Ascending aorta (tissue), 2 donors: ENCODE data around the gene MARK1. TPM values are rescaled to one million over a fixed set of nuclear protein-coding genes. Genes with fewer than 3 reads are reported as not detected.

Experiments
- DNase-seq, 2 donors: peaks; one replicate each; pipeline ENCODE4 v3.0.0-alpha.2; 2019; ENCODE audit warnings: low spot score in 2 of 2
- H3K27ac ChIP-seq, 2 donors: fragments of 200-600 bp; sonication (generic); one replicate each; pipeline ENCODE4 v1.5.1; 2016 to 2017; ENCODE audit warnings: mild to moderate bottlenecking in 1 of 2
- H3K27me3 ChIP-seq: fragments of 200-600 bp; sonication (generic); one replicate; pipeline ENCODE4 v1.5.1; 2017
- H3K36me3 ChIP-seq, 2 donors: fragments of 200-600 bp; sonication (generic); one replicate each; pipeline ENCODE4 v1.5.1; 2016
- H3K4me1 ChIP-seq, 2 donors: fragments of 200-600 bp; sonication (generic); one replicate each; pipeline ENCODE4 v1.5.1; 2016 to 2017; ENCODE audit warnings: mild to moderate bottlenecking in 1 of 2
- H3K4me3 ChIP-seq, 2 donors: fragments of 200-600 bp; sonication (generic); one replicate each; pipeline ENCODE4 v1.5.1; 2016 to 2017; ENCODE audit warnings: mild to moderate bottlenecking in 1 of 2
- H3K9me3 ChIP-seq, 2 donors: fragments of 200-600 bp; sonication (generic); one replicate each; pipeline ENCODE4 v1.5.1; 2016
- CTCF ChIP-seq, 3 experiments: fragments of 200-600 bp in 2 of 3; fragments of 450-650 bp in 1 of 3; sonication (generic) in 2 of 3; IDR thresholded peaks; one replicate each; pipeline ENCODE4 v1.5.1; 2016 to 2019; ENCODE audit warnings: antibody characterized with exemption in 3 of 3, mild to moderate bottlenecking in 1 of 3, moderate library complexity in 1 of 3
- intact Hi-C: fragments of 100-400 bp; cut with DNase I; formaldehyde crosslinking; loops from one replicate; pipeline ENCODE4 v1.15.1; 2023
- total RNA-seq: library from RNA; depleted of rRNA; stranded (reverse); fragments of >200 nt; gene quantifications from one replicate; pipeline ENCODE4 v1.1.0, GENCODE V29; 2016

MARK1 gene
- 11.6 TPM for total RNA-seq

GRCh38 chr1:220527908-220528678 lies at the start of gene MARK1:
TSS of gene MARK1 (plus strand) at chr1:220528136. CDS start at chr1:220528823, 687 bp downstream.
- Histone ChIP-seq H3K27ac (peak within 1 kb of the TSS; percentile 85 to 89), H3K4me3 (peak within 1 kb of the TSS; percentile 85 to 86), H3K27me3 (no peaks in the 10 kb centered on the region), H3K4me1 (no peaks in the 10 kb centered on the region), H3K36me3 (no peaks in the 10 kb centered on the region), H3K9me3 (no peaks in the 10 kb centered on the region)
- TF ChIP-seq CTCF (IDR thresholded peaks at IDR 0.05), result no peak
- peak in 1 of 2 donors; percentile 80 for DNase-seq
- intact Hi-C loops, result loop anchor here (2.0 to 5.0 kb wide), 4 partner anchors 204 to 255 kb away; partner anchors contain the start of gene RAB3GAP2

DNA sequence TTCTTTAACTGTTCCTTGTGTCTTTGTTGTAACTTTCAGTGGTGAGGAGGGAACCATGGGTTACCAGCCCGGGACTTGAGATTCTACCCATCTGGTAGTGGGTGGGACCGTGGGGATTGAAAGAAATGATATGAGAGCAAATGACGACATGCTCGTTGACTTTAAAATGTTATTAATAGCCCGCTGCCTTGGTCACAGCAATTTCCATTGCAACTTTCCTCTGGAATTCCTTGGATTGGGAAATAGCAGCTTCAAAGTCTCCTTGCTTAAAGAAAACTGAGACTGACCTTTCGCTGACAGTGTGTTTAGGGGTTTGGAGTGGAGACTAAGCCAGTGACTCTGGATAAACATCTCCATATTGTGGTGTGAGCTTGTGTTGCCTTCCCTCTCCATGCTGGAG lies 44.2 kb upstream of the MARK1 start:
- intact Hi-C loops, result no loop called here
- peak overlapping the region; percentile 65 to 70 for H3K27ac ChIP-seq
- no peaks in the 10 kb centered on the region for H3K9me3 ChIP-seq
- no peak for TF ChIP-seq CTCF (IDR thresholded peaks at IDR 0.05)
- peak in 1 of 2 donors; percentile 67 for DNase-seq
- H3K36me3 ChIP-seq, result no peaks in the 10 kb centered on the region
- no peaks in the 10 kb centered on the region for H3K27me3 ChIP-seq
- H3K4me1 ChIP-seq, result peaks cover 0 to 11% of the 10 kb centered on the region in 2 donors
- H3K4me3 ChIP-seq, result no peak overlapping the region

DNA sequence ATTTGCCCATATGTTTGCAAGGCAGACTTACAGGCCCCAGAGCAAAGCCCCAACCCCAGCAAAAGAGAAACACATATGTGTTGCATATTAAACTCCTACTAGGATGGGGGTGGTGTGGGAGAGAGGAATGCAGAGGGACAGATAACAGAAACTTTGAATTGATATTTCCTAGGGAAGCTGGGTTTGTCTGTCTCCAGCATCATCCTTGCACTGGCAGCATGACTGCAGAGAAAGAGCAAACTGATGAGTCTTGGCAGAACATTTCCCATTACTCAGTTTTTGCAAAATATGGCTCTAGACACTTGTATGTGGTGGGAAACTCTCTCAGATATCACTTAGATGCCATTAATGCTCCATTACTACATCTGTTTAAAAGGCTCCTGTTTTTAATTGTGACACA lies 43.8 kb upstream of the MARK1 start:
- peaks cover 0 to 11% of the 10 kb centered on the region in 2 donors for H3K4me1 ChIP-seq
- intact Hi-C loops, result no loop called here
- H3K4me3 ChIP-seq, result no peak overlapping the region
- H3K27ac ChIP-seq, result peak overlapping the region; percentile 65 to 70
- H3K27me3 ChIP-seq, result no peaks in the 10 kb centered on the region
- TF ChIP-seq CTCF (IDR thresholded peaks at IDR 0.05), result no peak
- H3K9me3 ChIP-seq, result no peaks in the 10 kb centered on the region
- H3K36me3 ChIP-seq, result no peaks in the 10 kb centered on the region
- DNase-seq, result no peak

GRCh38 chr1:220485131-220485530 lies 42.8 kb upstream of the MARK1 start:
- peak overlapping the region; percentile 65 to 70 for H3K27ac ChIP-seq
- intact Hi-C loops, result no loop called here
- DNase-seq, result no peak
- no peaks in the 10 kb centered on the region for H3K9me3 ChIP-seq
- H3K27me3 ChIP-seq, result no peaks in the 10 kb centered on the region
- no peaks in the 10 kb centered on the region for H3K36me3 ChIP-seq
- peaks cover 0 to 11% of the 10 kb centered on the region in 2 donors for H3K4me1 ChIP-seq
- no peak for TF ChIP-seq CTCF (IDR thresholded peaks at IDR 0.05)
- no peak overlapping the region for H3K4me3 ChIP-seq

DNA sequence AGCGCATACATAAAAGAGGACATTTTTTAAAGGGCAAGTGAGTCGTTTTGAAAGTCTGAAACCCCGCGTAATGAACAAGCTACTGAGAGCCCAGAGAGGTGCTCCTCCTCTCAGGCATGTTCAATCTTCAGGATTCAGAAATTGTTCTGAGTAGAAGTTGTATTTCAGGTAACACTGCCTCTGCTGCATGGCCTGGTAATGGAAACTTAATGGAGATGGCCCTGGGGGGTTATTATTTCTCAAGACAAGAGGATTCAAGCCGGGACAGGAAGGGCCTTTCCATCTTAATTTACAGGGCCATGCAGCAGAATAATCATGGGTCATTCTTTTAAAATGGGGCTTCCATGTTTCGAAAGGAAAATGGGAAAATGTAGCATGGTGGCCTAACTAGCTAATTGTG lies 42.1 kb upstream of the MARK1 start:
- Histone ChIP-seq H3K36me3 (no peaks in the 10 kb centered on the region), H3K4me3 (no peak overlapping the region)

More for the DNA sequence above, 42.1 kb upstream of the MARK1 start:
- no peaks in the 10 kb centered on the region for H3K9me3 ChIP-seq
- peaks cover 0 to 11% of the 10 kb centered on the region in 2 donors for H3K4me1 ChIP-seq
- intact Hi-C loops, result no loop called here
- no peak for TF ChIP-seq CTCF (IDR thresholded peaks at IDR 0.05)
- H3K27me3 ChIP-seq, result no peaks in the 10 kb centered on the region
- no peak for DNase-seq
- H3K27ac ChIP-seq, result peak overlapping the region in 1 of 2 donors; percentile 40
